Neural cell (in vitro differentiated cells): Measurements from ENCODE around the gene PPP3CA. TPM values are rescaled to one million over a fixed set of nuclear protein-coding genes. Genes with fewer than 3 reads are reported as not detected.

Source experiments
- H2AFZ ChIP-seq: fragments of 200-600, 300-800 bp; sonication (generic), shearing (Covaris generic); 2 replicates; pipeline ENCODE4 v1.6.0; 2014; ENCODE audit warnings: low read depth, mild to moderate bottlenecking, antibody characterized with exemption, low read length, moderate library complexity
- H3F3A ChIP-seq: fragments of 200-600 bp; shearing (Covaris generic); 2 replicates; pipeline ENCODE4 v1.6.1; 2016; ENCODE audit warnings: mild to moderate bottlenecking, moderate library complexity, mixed read lengths, antibody characterized with exemption, low read length; ENCODE audit not compliant: insufficient read depth, poor library complexity, severe bottlenecking
- H3K27ac ChIP-seq: fragments of 200-600, 300-800 bp; sonication (generic), shearing (Covaris generic); 2 replicates; pipeline ENCODE4 v1.5.1; 2014; ENCODE audit warnings: mild to moderate bottlenecking, low read length, moderate library complexity
- H3K27me3 ChIP-seq: fragments of 300-800, 200-600 bp; sonication (generic), shearing (Covaris generic); 2 replicates; pipeline ENCODE4 v1.6.0; 2014; ENCODE audit warnings: mild to moderate bottlenecking, low read depth, low read length, moderate library complexity; ENCODE audit not compliant: insufficient read depth
- H3K36me3 ChIP-seq: fragments of 300-800, 200-600 bp; sonication (generic), shearing (Covaris generic); 2 replicates; pipeline ENCODE4 v1.5.1; 2014; ENCODE audit warnings: mild to moderate bottlenecking, antibody characterized with exemption, low read length, moderate library complexity; ENCODE audit not compliant: insufficient read depth
- H3K4me2 ChIP-seq: fragments of 300-800, 200-600 bp; sonication (generic), shearing (Covaris generic); 2 replicates; pipeline ENCODE4 v1.6.0; 2014; ENCODE audit warnings: mild to moderate bottlenecking, low read length
- H3K4me3 ChIP-seq: fragments of 300-800, 200-600 bp; sonication (generic), shearing (Covaris generic); 2 replicates; pipeline ENCODE4 v1.5.1; 2014; ENCODE audit warnings: mild to moderate bottlenecking, low read length, moderate library complexity
- H3K79me2 ChIP-seq: fragments of 200-600 bp; shearing (Covaris generic); replicated peaks from 2 replicates; pipeline ENCODE4 v1.6.0; 2014; ENCODE audit warnings: mild to moderate bottlenecking, low read length, moderate library complexity; ENCODE audit not compliant: insufficient read depth
- H3K9ac ChIP-seq: fragments of 300-800, 200-600 bp; sonication (generic), shearing (Covaris generic); 2 replicates; pipeline ENCODE4 v1.6.1; 2016; ENCODE audit warnings: mild to moderate bottlenecking, low read length, mixed read lengths
- H3K9me2 ChIP-seq: fragments of 200-600 bp; shearing (Covaris generic); 2 replicates; pipeline ENCODE4 v1.6.1; 2016; ENCODE audit warnings: mild to moderate bottlenecking, low read length, mixed read lengths; ENCODE audit not compliant: insufficient read depth
- H3K9me3 ChIP-seq: fragments of 200-600, 300-800 bp; sonication (generic), shearing (Covaris generic); 2 replicates; pipeline ENCODE4 v1.6.1; 2016; ENCODE audit warnings: mild to moderate bottlenecking, mixed run types, low read length, moderate library complexity, mixed read lengths
- H4K20me1 ChIP-seq: fragments of 200-600 bp; shearing (Covaris generic); 2 replicates; pipeline ENCODE4 v1.6.1; 2016; ENCODE audit warnings: mild to moderate bottlenecking, mixed run types; ENCODE audit not compliant: insufficient read depth
- CTCF ChIP-seq: fragments of 450-650 bp; IDR thresholded peaks from 2 replicates; pipeline ENCODE4 v1.5.1; 2014; ENCODE audit warnings: antibody characterized with exemption, mild to moderate bottlenecking, moderate library complexity; ENCODE audit not compliant: poor library complexity, severe bottlenecking
- EP300 ChIP-seq: fragments of 450-650 bp; conservative IDR thresholded peaks from 2 replicates; pipeline ENCODE4 v1.6.1; 2014; ENCODE audit warnings: antibody characterized with exemption, mild to moderate bottlenecking, moderate library complexity; ENCODE audit not compliant: poor library complexity, severe bottlenecking
- EZH2 ChIP-seq: fragments of 200-600, 300-800 bp; shearing (Covaris generic), sonication (generic); IDR thresholded peaks from 2 replicates; pipeline ENCODE4 v1.6.1; 2014; ENCODE audit warnings: antibody characterized with exemption, low read length, borderline replicate concordance, mild to moderate bottlenecking; ENCODE audit not compliant: insufficient read depth, poor library complexity, severe bottlenecking
- MXI1 ChIP-seq: fragments of 450-650 bp; conservative IDR thresholded peaks from 2 replicates; pipeline ENCODE4 v1.6.1; 2014; ENCODE audit warnings: antibody characterized with exemption, mild to moderate bottlenecking; ENCODE audit not compliant: poor library complexity, severe bottlenecking
- POLR2AphosphoS5 ChIP-seq: IDR thresholded peaks from 2 replicates; pipeline ENCODE4 v1.6.1; 2012
- RAD21 ChIP-seq: fragments of 450-650 bp; conservative IDR thresholded peaks from 2 replicates; pipeline ENCODE4 v1.6.1; 2014; ENCODE audit warnings: antibody characterized with exemption, mild to moderate bottlenecking, moderate library complexity
- REST ChIP-seq: IDR thresholded peaks from 2 replicates; pipeline ENCODE4 v1.6.1; 2012; ENCODE audit warnings: borderline replicate concordance
- SMC3 ChIP-seq: fragments of 450-650 bp; conservative IDR thresholded peaks from 2 replicates; pipeline ENCODE4 v1.6.1; 2014; ENCODE audit warnings: antibody characterized with exemption, mild to moderate bottlenecking, moderate library complexity; ENCODE audit not compliant: poor library complexity
- TAF1 ChIP-seq: IDR thresholded peaks from 2 replicates; pipeline ENCODE4 v1.6.1; 2012; ENCODE audit warnings: low read depth
- polyA plus RNA-seq: library from polyadenylated mRNA; depleted of rRNA; stranded (reverse); fragments of >200 nt; gene quantifications from 2 replicates; pipeline ENCODE4 v1.2.3, GENCODE V29; 2014

PPP3CA gene
- polyA plus RNA-seq, 1 donor from 2014 or later, result 78.2 TPM

GRCh38 chr4:101178731-101179130, 168.6 kb downstream of the PPP3CA start:
- H4K20me1 ChIP-seq, result no peaks in the 10 kb centered on the region
- no peak overlapping the region for H3K9ac ChIP-seq
- H3K36me3 ChIP-seq, result peaks cover 7% of the 10 kb centered on the region
- no peaks in the 10 kb centered on the region for H3F3A ChIP-seq
- no peak for TF ChIP-seq POLR2AphosphoS5
- TF ChIP-seq REST, result no peak
- TF ChIP-seq RAD21, result no peak
- no peak for TF ChIP-seq EZH2
- TF ChIP-seq MXI1, result no peak
- TF ChIP-seq TAF1, result no peak
- TF ChIP-seq SMC3, result no peak
- TF ChIP-seq CTCF, result no peak
- TF ChIP-seq EP300, result no peak
- H3K27me3 ChIP-seq, result no peaks in the 10 kb centered on the region
- H3K4me3 ChIP-seq, result no peak overlapping the region
- no peaks in the 10 kb centered on the region for H3K9me2 ChIP-seq
- H3K4me2 ChIP-seq, result no peak overlapping the region
- H2AFZ ChIP-seq, result no peak overlapping the region
- no peak overlapping the region for H3K27ac ChIP-seq
- no peaks in the 10 kb centered on the region for H3K9me3 ChIP-seq
- no peaks in the 10 kb centered on the region for H3K79me2 ChIP-seq

GRCh38 chr4:101177154-101177553, 170.2 kb downstream of the PPP3CA start:
- H3K9ac ChIP-seq, result no peak overlapping the region
- no peak overlapping the region for H3K27ac ChIP-seq
- H3K79me2 ChIP-seq, result no peaks in the 10 kb centered on the region
- no peak overlapping the region for H3K4me2 ChIP-seq
- no peaks in the 10 kb centered on the region for H3F3A ChIP-seq
- H4K20me1 ChIP-seq, result no peaks in the 10 kb centered on the region
- H2AFZ ChIP-seq, result no peak overlapping the region
- no peaks in the 10 kb centered on the region for H3K9me3 ChIP-seq
- H3K27me3 ChIP-seq, result no peaks in the 10 kb centered on the region
- peaks cover 2% of the 10 kb centered on the region for H3K36me3 ChIP-seq
- no peak overlapping the region for H3K4me3 ChIP-seq
- no peaks in the 10 kb centered on the region for H3K9me2 ChIP-seq
- TF ChIP-seq RAD21 (no peak), EP300 (no peak), EZH2 (no peak), POLR2AphosphoS5 (no peak), REST (no peak), MXI1 (no peak), CTCF (no peak), SMC3 (no peak), TAF1 (no peak)
